Liver (tissue), 3 donors: ENCODE measurements around the gene MEI4.

Experiments used
- JUND ChIP-seq, 2 donors: IDR thresholded peaks; 2 replicates each; pipeline ENCODE4 v1.6.1; 2016; ENCODE audit warnings: antibody characterized with exemption in 2 of 2
- TF ChIP-seq, protein P1 (sequence below): IDR thresholded peaks from 2 replicates; pipeline ENCODE4 v1.6.1; 2016; ENCODE audit warnings: antibody characterized with exemption
- TF ChIP-seq, protein P2 (sequence below): fragments of 150-350 bp; IDR thresholded peaks from 2 replicates; pipeline ENCODE4 v1.5.1; 2017; ENCODE audit warnings: improper control_type of control experiment, low read depth, low read length; ENCODE audit not compliant: missing input control
- donor health status: healthy.
- donor health status: healthy.

DNA sequence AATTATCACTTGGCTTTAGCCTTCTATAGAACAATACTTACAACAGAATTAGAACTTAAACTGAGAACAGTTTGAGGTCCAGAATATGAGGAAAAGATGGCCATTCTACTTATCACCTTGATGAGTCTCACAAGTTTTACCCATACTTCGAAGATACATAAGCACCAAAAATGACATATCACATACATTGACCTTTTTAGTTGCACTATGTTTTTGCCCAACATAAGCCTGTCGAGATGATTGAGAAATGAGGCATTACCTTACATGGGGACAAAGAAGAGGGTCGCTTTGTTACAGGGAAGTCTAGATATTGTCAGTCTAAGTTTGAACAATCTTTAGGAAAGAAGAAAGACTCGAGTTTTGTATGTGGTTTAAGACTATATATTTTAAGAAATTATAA lies 48.4 kb upstream of the MEI4 start:
- no peak for TF ChIP-seq JUND (IDR thresholded peaks at IDR 0.05)
- TF ChIP-seq, protein P1, sequence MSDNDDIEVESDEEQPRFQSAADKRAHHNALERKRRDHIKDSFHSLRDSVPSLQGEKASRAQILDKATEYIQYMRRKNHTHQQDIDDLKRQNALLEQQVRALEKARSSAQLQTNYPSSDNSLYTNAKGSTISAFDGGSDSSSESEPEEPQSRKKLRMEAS: no peak
- TF ChIP-seq, protein P2, sequence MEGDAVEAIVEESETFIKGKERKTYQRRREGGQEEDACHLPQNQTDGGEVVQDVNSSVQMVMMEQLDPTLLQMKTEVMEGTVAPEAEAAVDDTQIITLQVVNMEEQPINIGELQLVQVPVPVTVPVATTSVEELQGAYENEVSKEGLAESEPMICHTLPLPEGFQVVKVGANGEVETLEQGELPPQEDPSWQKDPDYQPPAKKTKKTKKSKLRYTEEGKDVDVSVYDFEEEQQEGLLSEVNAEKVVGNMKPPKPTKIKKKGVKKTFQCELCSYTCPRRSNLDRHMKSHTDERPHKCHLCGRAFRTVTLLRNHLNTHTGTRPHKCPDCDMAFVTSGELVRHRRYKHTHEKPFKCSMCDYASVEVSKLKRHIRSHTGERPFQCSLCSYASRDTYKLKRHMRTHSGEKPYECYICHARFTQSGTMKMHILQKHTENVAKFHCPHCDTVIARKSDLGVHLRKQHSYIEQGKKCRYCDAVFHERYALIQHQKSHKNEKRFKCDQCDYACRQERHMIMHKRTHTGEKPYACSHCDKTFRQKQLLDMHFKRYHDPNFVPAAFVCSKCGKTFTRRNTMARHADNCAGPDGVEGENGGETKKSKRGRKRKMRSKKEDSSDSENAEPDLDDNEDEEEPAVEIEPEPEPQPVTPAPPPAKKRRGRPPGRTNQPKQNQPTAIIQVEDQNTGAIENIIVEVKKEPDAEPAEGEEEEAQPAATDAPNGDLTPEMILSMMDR: no peak
